ENCODE results near the gene PLK3. TPM values are rescaled to one million over a fixed set of nuclear protein-coding genes. Genes with fewer than 3 reads are reported as not detected.

The PLK3 gene
- total and polyA plus RNA-seq, 2 experiments from 2014 or later: 8.7 to 15.1 TPM

GRCh38 chr1:44803062-44803311 lies 2.8 kb downstream of the PLK3 start (continued):
- TF ChIP-seq ZNF462 (CRISPR knock-in tag; IDR thresholded peaks at IDR 0.05) (no peak), POLR2AphosphoS5 (IDR thresholded peaks at IDR 0.05; ENCODE audit: low read depth) (no peak), CTCF (conservative IDR thresholded peaks at IDR 0.05; ENCODE audit: low read depth in 2 of 2) (no peak), EZH2phosphoT487 (IDR thresholded peaks at IDR 0.05; ENCODE audit: unreplicated experiment) (no peak), ZNF331 (CRISPR knock-in tag; IDR thresholded peaks at IDR 0.05; ENCODE audit: low read depth) (no peak), ETS1 (IDR thresholded peaks at IDR 0.05) (no peak), ZNF114 (CRISPR knock-in tag; IDR thresholded peaks at IDR 0.05) (no peak), NANOG (IDR thresholded peaks at IDR 0.05; ENCODE audit: borderline replicate concordance) (no peak), CREB1 (CRISPR knock-in tag; IDR thresholded peaks at IDR 0.05; ENCODE audit: low read depth) (no peak), JUNB (IDR thresholded peaks at IDR 0.05; ENCODE audit: unreplicated experiment) (no peak)

All from GM23338 (cell line).